SK-N-MC (cell line): ENCODE results near the gene GNB4.

ENCODE experiments used
- EZH2 ChIP-seq: fragments of 200-600 bp; sonication (generic); IDR thresholded peaks from one replicate; pipeline ENCODE4 v1.6.1; 2017; ENCODE audit warnings: antibody characterized with exemption
- POLR2AphosphoS5 ChIP-seq: IDR thresholded peaks from 2 replicates; pipeline ENCODE4 v1.6.1; 2012; ENCODE audit warnings: mild to moderate bottlenecking, low read depth, low read length, borderline replicate concordance

DNA sequence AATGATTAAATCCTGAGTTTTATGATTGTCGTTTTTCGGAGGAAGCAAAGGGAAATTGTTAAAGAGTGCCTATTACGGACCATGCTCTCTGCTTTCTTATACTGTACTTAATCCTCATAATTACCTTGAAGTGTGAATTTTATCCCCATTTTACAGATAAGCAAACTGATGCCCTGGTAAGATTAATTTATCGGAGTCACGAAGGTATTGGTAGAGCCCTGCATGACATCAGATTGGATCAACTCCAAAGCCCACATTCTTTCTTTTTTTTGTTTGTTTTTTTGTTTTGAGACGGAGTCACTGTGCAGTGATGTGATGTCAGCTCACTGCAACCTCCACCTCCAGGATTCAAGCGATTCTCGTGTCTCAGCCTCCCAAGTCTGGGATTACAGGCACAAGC, 1.6 kb upstream of the GNB4 start:
- no peak for TF ChIP-seq EZH2
- no peak for TF ChIP-seq POLR2AphosphoS5
